Activated CD4-positive, alpha-beta memory T cell treated with anti-CD3 and anti-CD28 coated beads for 36 hours (primary cell): ENCODE measurements around the gene ACTL8. TPM values are rescaled to one million over a fixed set of nuclear protein-coding genes. Genes with fewer than 3 reads are reported as not detected.

Experiments used
- CTCF ChIA-PET: fragments of 350-600 bp; sonication (Branson Sonifier 250); formaldehyde crosslinking; loops from one replicate; lab custom pipeline; 2021; ENCODE audit warnings: antibody characterized with exemption, inconsistent platforms; lab: Charles Lee
- POLR2A ChIA-PET: fragments of 350-600 bp; sonication (Branson Sonifier 250); formaldehyde crosslinking; loops from one replicate; lab custom pipeline; 2021; ENCODE audit warnings: antibody characterized with exemption; lab: Charles Lee
- DNase-seq: peaks from one replicate; pipeline ENCODE4 v3.0.0-alpha.2; 2020
- H3K27ac Mint-ChIP-seq: one replicate; pipeline ENCODE4 v1.8.0; 2021; ENCODE audit warnings: mixed read lengths
- H3K27me3 Mint-ChIP-seq: one replicate; pipeline ENCODE4 v1.8.0; 2021; ENCODE audit warnings: mixed read lengths
- H3K36me3 Mint-ChIP-seq: one replicate; pipeline ENCODE4 v1.8.0; 2021; ENCODE audit warnings: mixed read lengths
- H3K4me1 Mint-ChIP-seq: one replicate; pipeline ENCODE4 v1.8.0; 2021; ENCODE audit warnings: low read depth, mixed read lengths
- H3K4me3 Mint-ChIP-seq: one replicate; pipeline ENCODE4 v1.8.0; 2021; ENCODE audit warnings: mild to moderate bottlenecking, mixed read lengths
- H3K9me3 Mint-ChIP-seq: one replicate; pipeline ENCODE4 v1.8.0; 2021; ENCODE audit warnings: mixed read lengths
- intact Hi-C: fragments of 100-400 bp; cut with micrococcal nuclease; formaldehyde crosslinking; loops from one replicate; pipeline ENCODE4 v1.15.1; 2023
- total RNA-seq, 2 experiments: library from RNA; stranded (reverse); gene quantifications; one replicate each; pipeline ENCODE4 v1.2.3, GENCODE V29; 2021

The ACTL8 gene
- total RNA-seq, 2 experiments from 2014 or later: not detected

DNA sequence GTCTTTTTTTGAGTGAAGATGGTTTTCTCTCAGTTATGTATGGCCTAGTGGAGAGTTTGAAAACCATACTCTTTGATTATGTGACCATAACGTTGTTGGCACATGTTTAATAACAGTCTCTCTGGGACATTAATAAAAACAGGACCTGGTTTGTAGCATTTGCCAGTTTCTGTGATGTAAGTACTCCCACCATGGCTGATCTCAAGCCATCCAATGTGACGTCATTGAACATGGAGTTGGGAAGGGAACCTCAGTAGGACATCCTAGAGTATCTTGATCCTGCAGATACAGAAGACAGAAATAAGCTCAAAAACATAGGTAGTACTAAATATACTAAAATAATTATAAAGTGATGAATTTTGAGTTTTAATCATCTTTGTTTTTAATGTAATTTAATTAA, 107.0 kb downstream of the ACTL8 start:
- CTCF ChIA-PET: no interaction called here
- no peaks in the 10 kb centered on the region for H3K36me3 Mint-ChIP-seq
- no peaks in the 10 kb centered on the region for H3K9me3 Mint-ChIP-seq

GRCh38 chr1:17865912-17866739, 111.0 kb downstream of the ACTL8 start:
- intact Hi-C loops: no loop called here
- H3K4me1 Mint-ChIP-seq: no peaks in the 10 kb centered on the region
- peaks cover 2% of the 10 kb centered on the region for H3K27me3 Mint-ChIP-seq
- no peak for DNase-seq
- H3K4me3 Mint-ChIP-seq: no peak overlapping the region
- POLR2A ChIA-PET: no interaction called here
- CTCF ChIA-PET: no interaction called here
- H3K36me3 Mint-ChIP-seq: no peaks in the 10 kb centered on the region
- H3K9me3 Mint-ChIP-seq: peaks cover 8% of the 10 kb centered on the region
- no peak overlapping the region for H3K27ac Mint-ChIP-seq

More for the DNA sequence above, 107.0 kb downstream of the ACTL8 start:
- Mint-ChIP-seq H3K4me3 (no peak overlapping the region), H3K27me3 (peaks cover 2% of the 10 kb centered on the region), H3K27ac (no peak overlapping the region), H3K4me1 (no peaks in the 10 kb centered on the region)
- DNase-seq: no peak
- POLR2A ChIA-PET: no interaction called here
- intact Hi-C loops: no loop called here

- Mint-ChIP-seq H3K27me3 (peaks cover 2% of the 10 kb centered on the region), H3K36me3 (no peaks in the 10 kb centered on the region), H3K4me1 (no peaks in the 10 kb centered on the region), H3K4me3 (no peak overlapping the region), H3K9me3 (peaks cover 8% of the 10 kb centered on the region), H3K27ac (no peak overlapping the region)
- intact Hi-C loops: no loop called here
- DNase-seq: no peak
- CTCF ChIA-PET: no interaction called here
- POLR2A ChIA-PET: no interaction called here
These were observed 111.6 kb downstream of the ACTL8 start for GRCh38 chr1:17866740-17867029.

- peaks cover 8% of the 10 kb centered on the region for H3K9me3 Mint-ChIP-seq
- DNase-seq: no peak
- ChIA-PET POLR2A (no interaction called here), CTCF (no interaction called here)
- intact Hi-C loops: no loop called here
- H3K4me3 Mint-ChIP-seq: no peak overlapping the region
- H3K4me1 Mint-ChIP-seq: no peaks in the 10 kb centered on the region
- peaks cover 2% of the 10 kb centered on the region for H3K27me3 Mint-ChIP-seq
- no peaks in the 10 kb centered on the region for H3K36me3 Mint-ChIP-seq
- no peak overlapping the region for H3K27ac Mint-ChIP-seq
These were observed 112.3 kb downstream of the ACTL8 start for GRCh38 chr1:17867470-17867869.

GRCh38 chr1:17869815-17870214, 114.7 kb downstream of the ACTL8 start:
- Mint-ChIP-seq H3K4me3 (no peak overlapping the region), H3K27me3 (peaks cover 3% of the 10 kb centered on the region), H3K36me3 (no peaks in the 10 kb centered on the region), H3K4me1 (no peaks in the 10 kb centered on the region), H3K9me3 (peaks cover 8% of the 10 kb centered on the region), H3K27ac (no peak overlapping the region)
- POLR2A ChIA-PET: no interaction called here
- intact Hi-C loops: no loop called here
- no peak for DNase-seq
- CTCF ChIA-PET: no interaction called here

- H3K27me3 Mint-ChIP-seq: peaks cover 3% of the 10 kb centered on the region
- ChIA-PET CTCF (no interaction called here), POLR2A (no interaction called here)
- no peak for DNase-seq
- no peak overlapping the region for H3K4me3 Mint-ChIP-seq
- no peaks in the 10 kb centered on the region for H3K36me3 Mint-ChIP-seq
- no peaks in the 10 kb centered on the region for H3K4me1 Mint-ChIP-seq
- peaks cover 8% of the 10 kb centered on the region for H3K9me3 Mint-ChIP-seq
- intact Hi-C loops: no loop called here
- H3K27ac Mint-ChIP-seq: no peak overlapping the region
These were observed 115.5 kb downstream of the ACTL8 start for GRCh38 chr1:17870679-17871078.

DNA sequence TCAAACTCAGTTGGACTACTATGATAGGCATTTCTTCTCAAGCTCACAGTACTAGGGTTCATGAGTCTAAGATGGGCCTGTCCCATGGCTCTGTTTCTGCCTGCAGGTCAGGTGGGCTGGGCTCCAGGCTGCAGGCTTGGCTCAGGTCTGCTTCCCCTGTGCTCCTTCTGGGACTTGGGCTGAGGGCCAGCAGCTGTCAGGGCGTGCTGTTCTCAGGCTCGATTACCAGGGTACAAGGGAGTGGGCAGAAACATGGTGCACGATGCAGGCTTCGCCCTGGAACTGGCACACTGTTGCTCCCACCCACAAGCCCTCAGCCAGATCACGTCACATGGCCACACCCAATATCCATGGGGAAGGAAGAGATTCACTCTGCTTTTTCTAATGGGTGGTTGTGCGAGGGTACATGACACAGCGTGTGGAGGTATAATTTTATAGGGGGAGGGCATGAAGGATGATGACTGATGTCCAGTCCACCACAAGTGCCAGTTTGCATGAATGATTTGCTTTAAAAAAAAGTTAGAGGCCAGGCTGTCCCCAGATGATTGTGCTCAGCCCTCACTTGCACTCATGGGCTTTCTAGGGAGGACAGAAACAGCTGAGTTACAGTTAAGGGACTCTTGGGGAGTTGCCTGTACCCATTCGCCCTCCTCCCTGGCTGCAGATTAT, 118.0 kb downstream of the ACTL8 start:
- Mint-ChIP-seq H3K4me1 (no peaks in the 10 kb centered on the region), H3K4me3 (no peak overlapping the region), H3K27ac (no peak overlapping the region), H3K9me3 (peaks cover 6% of the 10 kb centered on the region), H3K27me3 (peaks cover 1% of the 10 kb centered on the region), H3K36me3 (no peaks in the 10 kb centered on the region)
- ChIA-PET CTCF (no interaction called here), POLR2A (no interaction called here)
- intact Hi-C loops: no loop called here
- DNase-seq: no peak

GRCh38 chr1:17874231-17874630, 119.1 kb downstream of the ACTL8 start:
- Mint-ChIP-seq H3K27me3 (peaks cover 1% of the 10 kb centered on the region), H3K4me1 (no peaks in the 10 kb centered on the region), H3K36me3 (no peaks in the 10 kb centered on the region), H3K9me3 (peaks cover 6% of the 10 kb centered on the region), H3K4me3 (no peak overlapping the region), H3K27ac (no peak overlapping the region)
- POLR2A ChIA-PET: no interaction called here
- CTCF ChIA-PET: no interaction called here
- no peak for DNase-seq
- intact Hi-C loops: no loop called here

DNA sequence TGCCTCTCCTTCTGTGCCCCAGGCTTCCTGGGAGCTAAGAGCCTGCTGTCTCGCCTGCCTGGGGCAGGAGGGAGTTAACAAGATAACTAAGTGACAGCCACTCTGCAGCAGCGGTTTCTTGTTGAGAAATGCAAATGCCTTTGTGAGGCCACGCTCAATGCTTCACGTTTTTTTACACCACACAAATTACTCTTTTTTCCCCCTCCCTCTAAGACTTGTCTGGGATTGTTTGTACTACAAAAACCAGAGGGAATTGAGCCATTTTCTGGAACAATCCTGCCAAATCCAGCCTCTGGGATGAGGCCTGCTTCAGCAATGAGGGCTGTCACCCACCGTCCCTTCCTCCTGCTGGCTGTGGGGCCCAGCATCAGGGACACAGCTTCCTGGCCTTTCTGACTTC, 119.6 kb downstream of the ACTL8 start:
- Mint-ChIP-seq H3K27ac (no peak overlapping the region), H3K27me3 (peaks cover 6% of the 10 kb centered on the region), H3K4me3 (no peak overlapping the region), H3K9me3 (peaks cover 6% of the 10 kb centered on the region), H3K4me1 (no peaks in the 10 kb centered on the region), H3K36me3 (no peaks in the 10 kb centered on the region)
- POLR2A ChIA-PET: no interaction called here
- DNase-seq: no peak
- intact Hi-C loops: no loop called here
- CTCF ChIA-PET: no interaction called here

DNA sequence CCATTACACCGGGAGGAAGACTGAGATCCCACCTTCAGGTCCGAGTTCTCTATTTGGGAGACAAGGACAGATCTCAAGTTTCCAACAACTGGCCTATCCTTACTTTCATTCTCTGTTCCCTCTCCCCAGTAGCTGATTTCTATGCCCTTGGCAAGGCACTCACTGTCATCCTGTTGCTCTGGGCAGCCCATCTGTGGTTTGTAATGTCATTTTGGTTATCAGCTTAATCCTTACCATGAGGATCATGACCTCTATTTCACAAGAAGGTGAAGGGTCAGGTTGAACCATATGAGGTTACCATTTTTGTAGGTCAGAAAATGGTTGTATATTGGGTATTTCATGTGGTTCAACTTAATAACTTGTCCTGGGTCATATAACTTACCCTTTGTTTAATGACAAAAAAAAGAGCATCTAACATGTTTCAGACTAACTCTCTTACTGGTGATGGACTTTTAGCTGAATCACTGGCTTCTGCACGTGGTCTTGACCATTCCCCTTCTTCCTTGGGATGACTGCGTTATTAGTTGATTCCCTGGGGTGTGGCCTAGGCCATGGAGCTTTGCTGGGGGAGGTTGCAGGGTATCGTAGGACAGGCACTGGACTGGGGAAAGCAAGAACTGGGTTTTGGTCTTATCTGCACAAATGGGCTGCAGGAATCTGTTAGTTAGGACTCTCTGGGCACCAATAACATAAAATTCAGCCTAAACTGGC, 120.2 kb downstream of the ACTL8 start:
- H3K36me3 Mint-ChIP-seq: no peaks in the 10 kb centered on the region
- no peak for DNase-seq
- H3K9me3 Mint-ChIP-seq: peaks cover 6% of the 10 kb centered on the region
- no peak overlapping the region for H3K4me3 Mint-ChIP-seq
- peaks cover 7% of the 10 kb centered on the region for H3K27me3 Mint-ChIP-seq
- CTCF ChIA-PET: no interaction called here
- POLR2A ChIA-PET: interaction anchor here (0.5 kb wide), 1 partner anchor 66 kb away, joined by 3 read pairs; no protein-coding TSS in a partner anchor
- no peaks in the 10 kb centered on the region for H3K4me1 Mint-ChIP-seq
- intact Hi-C loops: no loop called here
- no peak overlapping the region for H3K27ac Mint-ChIP-seq

GRCh38 chr1:17875882-17876280, 120.7 kb downstream of the ACTL8 start:
- Mint-ChIP-seq H3K4me1 (no peaks in the 10 kb centered on the region), H3K4me3 (no peak overlapping the region), H3K9me3 (peaks cover 2% of the 10 kb centered on the region), H3K27ac (no peak overlapping the region), H3K27me3 (peaks cover 8% of the 10 kb centered on the region), H3K36me3 (no peaks in the 10 kb centered on the region)
- intact Hi-C loops: no loop called here
- POLR2A ChIA-PET: interaction anchor here (0.5 kb wide), 1 partner anchor 66 kb away, joined by 3 read pairs; no protein-coding TSS in a partner anchor
- CTCF ChIA-PET: no interaction called here
- DNase-seq: no peak
